ENCODE results near the gene CTNND2.

CTNND2 gene

DNA sequence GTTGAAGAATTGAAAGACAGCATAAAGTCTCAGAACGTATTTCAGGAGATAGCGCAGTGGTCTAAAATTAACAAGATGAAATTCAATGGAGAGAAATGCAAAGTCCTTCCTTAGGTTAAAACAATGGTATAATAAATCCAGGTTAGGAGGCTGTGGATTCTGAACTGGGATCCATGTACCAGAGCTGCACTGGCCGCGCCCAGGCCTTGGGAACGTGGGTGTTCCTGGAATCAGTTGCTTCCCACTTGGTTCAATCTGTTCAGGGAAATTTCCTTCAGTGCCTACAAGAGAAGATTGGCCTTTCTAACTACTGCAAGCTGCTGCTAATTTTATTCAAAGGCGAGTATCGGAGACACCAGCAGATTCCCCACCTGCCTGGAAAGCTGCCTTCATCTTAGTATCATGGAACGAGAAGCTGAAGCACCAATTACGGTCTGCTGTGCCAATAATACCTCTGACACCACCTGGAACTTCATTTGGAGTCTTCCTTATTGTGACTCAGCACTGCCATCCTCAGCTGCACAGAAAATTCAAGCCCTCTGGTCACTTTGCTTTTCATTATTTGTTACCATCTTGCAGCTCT, 14.3 kb upstream of the CTNND2 start:
- TF ChIP-seq, protein P1, sequence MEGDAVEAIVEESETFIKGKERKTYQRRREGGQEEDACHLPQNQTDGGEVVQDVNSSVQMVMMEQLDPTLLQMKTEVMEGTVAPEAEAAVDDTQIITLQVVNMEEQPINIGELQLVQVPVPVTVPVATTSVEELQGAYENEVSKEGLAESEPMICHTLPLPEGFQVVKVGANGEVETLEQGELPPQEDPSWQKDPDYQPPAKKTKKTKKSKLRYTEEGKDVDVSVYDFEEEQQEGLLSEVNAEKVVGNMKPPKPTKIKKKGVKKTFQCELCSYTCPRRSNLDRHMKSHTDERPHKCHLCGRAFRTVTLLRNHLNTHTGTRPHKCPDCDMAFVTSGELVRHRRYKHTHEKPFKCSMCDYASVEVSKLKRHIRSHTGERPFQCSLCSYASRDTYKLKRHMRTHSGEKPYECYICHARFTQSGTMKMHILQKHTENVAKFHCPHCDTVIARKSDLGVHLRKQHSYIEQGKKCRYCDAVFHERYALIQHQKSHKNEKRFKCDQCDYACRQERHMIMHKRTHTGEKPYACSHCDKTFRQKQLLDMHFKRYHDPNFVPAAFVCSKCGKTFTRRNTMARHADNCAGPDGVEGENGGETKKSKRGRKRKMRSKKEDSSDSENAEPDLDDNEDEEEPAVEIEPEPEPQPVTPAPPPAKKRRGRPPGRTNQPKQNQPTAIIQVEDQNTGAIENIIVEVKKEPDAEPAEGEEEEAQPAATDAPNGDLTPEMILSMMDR (IDR thresholded peaks at IDR 0.05): no peak

- TF ChIP-seq, protein P1 (IDR thresholded peaks at IDR 0.05): no peak
These were observed 5.2 kb upstream of the CTNND2 start for GRCh38 chr5:11909471-11909870.

DNA sequence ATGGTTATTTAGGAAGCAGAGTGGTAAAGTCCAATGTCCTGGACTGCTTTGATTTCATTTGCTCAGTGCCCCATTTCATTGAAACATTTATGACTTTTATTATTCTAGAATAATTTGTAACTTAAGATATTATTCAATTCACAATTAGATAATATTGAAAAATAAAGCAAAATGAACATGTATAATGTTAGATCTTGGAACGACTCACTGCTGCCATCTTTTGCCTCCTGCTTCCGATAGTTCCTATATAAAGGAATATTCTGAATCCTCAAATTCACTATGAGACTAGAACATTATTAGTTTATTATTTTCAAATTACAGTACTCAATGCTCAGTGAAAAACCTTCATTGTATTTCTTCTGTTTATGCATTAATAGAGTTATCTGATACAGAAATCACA, 2.3 kb upstream of the CTNND2 start:
- TF ChIP-seq, protein P1 (IDR thresholded peaks at IDR 0.05): peak; percentile 46

GRCh38 chr5:11905206-11905605, 960 bp upstream of the CTNND2 start:
- TF ChIP-seq, protein P1 (IDR thresholded peaks at IDR 0.05): no peak

- TF ChIP-seq, protein P1 (IDR thresholded peaks at IDR 0.05): 0 out of 2 replicates have a peak, but pooled peaks have one; percentile 34
These were observed 507 bp downstream of the CTNND2 start for GRCh38 chr5:11903614-11904264.

GRCh38 chr5:11903121-11903613, 1.1 kb downstream of the CTNND2 start:
- TF ChIP-seq, protein P1 (IDR thresholded peaks at IDR 0.05): no peak

DNA sequence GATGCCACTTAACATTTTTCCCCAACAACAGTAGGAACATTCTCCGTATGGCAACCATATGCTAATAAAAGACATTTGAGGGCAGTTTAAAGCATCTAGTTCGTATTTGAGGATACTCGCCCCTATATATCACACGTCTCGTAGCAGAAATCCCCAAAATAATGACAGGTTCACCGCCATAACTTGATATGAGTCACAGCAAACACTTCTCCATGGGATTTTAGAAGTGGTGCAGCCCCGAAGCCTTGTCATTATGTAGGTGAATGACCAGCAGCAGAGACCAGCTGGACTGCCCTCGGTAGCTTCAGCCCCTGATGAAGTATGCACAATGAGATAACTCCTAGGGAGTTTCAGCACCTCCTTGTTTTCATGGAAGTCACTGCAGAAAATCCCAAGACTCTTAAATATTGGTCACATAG, 2.0 kb downstream of the CTNND2 start:
- TF ChIP-seq, protein P1 (IDR thresholded peaks at IDR 0.05): no peak

Data from LNCAP (cell line).